Stimulated activated CD4-positive, alpha-beta T cell treated with anti-CD3 and anti-CD28 coated beads, Interleukin-12 subunit alpha, Interleukin-12 subunit beta, amount 100 ng/mL, for 48 hours (primary cell): ENCODE measurements around the gene EDEM2.
"Not testable (repeated sequence)": the region's sequence is repeated elsewhere in the genome, so short reads cannot be mapped to it uniquely, and the experiment has no call there.

ENCODE experiments used
- DNase-seq, 3 donors: peaks; one replicate each; pipeline ENCODE4 v3.0.0-alpha.2; 2020; ENCODE audit warnings: low read depth in 2 of 3, low spot score in 1 of 3

EDEM2 gene

DNA sequence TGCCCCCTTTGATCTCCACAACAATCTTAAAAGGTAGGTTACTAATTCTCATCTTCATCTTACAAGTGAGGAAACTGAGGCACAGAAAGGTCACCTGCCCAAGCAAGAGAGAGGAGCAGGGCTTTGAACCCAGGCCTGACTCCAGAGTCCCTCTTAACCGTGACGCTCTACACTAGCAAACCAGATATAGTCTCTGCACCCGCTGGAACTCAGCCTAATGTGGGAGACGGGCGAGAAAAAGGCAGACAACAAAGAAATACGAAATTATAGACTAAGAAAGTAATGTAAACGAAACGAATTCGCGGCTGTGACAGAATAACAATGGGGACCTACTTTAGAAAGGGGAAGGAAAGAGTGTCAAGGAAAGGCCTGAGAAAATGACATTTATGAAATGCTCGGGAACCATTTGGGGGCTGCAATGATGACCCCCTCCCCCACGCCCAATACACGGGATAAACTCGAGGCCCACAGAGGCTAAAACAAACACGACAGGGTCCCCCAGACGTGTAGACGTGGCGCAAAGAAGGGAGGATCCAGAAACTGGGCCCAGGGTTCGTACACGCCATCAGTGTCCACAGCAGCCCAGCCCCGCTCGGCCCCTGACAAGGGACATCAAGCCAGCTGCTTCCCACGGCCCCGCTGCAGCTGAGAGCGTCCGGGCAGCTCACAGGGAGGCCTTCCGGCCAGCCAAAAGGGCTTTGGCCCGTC is 55.2 kb downstream of the EDEM2 start:
- no peak for DNase-seq

- no peak for DNase-seq
Observed at GRCh38 chr20:35088231-35089145, 58.6 kb downstream of the EDEM2 start.

DNA sequence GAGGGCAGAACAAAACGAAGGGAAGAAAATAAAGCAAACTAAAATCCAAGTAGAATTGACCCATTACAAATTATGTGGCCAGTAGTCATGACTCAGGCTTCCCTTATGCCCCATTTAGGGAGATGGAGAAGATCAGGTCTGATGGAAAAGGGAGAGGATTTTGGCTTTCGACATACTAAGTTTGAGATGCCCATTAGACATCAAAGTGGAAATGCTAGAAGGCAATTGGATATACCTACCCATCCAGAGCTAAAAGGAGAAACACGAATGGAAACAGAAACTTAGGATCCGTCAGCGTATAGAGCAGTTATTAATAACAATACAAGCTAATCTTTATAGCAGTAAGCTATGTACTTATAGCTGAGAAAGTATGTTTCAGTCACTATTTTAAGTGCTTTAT is 59.3 kb downstream of the EDEM2 start:
- no peak for DNase-seq

GRCh38 chr20:35087355-35087754 is 59.8 kb downstream of the EDEM2 start:
- no peak for DNase-seq

- DNase-seq = no peak
Observed at GRCh38 chr20:35085477-35086225, 61.5 kb downstream of the EDEM2 start.

GRCh38 chr20:35084998-35085397 is 62.1 kb downstream of the EDEM2 start:
- no peak for DNase-seq

DNA sequence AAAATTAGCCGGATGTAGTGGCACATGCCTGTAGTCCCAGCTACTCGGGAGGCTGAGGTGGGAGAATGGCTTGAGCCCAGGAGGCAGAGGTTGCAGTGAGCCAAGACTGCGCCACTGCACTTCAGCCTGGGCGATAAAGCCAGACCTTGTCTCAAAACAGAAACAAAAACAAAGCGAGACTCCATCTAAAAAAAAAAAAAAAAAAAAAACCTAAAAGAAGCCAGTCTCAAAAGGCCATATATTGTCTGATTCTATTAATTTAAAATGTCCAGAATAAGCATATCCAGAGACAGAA is 66.8 kb downstream of the EDEM2 start:
- not testable (repeated sequence) for DNase-seq

GRCh38 chr20:35079472-35080347 is 67.4 kb downstream of the EDEM2 start:
- no peak for DNase-seq

GRCh38 chr20:35077872-35078271 is 69.3 kb downstream of the EDEM2 start:
- no peak for DNase-seq

GRCh38 chr20:35077341-35077740 is 69.8 kb downstream of the EDEM2 start:
- no peak for DNase-seq

DNA sequence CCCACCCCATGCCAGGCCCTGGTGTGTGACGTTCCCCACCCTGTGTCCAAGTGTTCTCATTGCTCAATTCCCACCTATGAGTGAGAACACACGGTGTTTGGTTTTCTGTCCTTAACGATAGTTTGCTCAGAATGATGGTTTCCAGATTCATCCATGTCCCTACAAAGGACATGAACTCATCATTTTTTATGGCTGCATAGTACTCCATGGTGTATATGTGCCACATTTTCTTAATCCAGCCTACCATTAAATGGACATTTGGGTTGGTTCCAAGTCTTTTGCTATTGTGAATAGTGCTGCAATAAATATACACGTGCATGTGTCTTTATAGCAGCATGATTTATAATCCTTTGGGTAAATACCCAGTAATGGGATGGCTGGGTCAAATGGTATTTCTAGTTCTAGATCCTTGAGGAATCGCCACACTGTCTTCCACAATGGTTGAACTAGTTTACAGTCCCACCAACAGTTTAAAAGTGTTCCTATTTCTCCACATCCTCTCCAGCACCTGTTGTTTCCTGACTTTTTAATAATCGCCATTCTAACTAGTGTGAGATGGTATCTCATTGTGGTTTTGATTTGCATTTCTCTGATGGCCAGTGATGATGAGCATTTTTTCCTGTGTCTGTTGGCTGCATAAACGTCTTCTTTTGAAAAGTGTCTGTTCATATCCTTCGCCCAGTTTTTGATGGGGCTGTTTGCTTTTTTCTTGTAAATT is 75.5 kb downstream of the EDEM2 start:
- not testable (repeated sequence) for DNase-seq

DNA sequence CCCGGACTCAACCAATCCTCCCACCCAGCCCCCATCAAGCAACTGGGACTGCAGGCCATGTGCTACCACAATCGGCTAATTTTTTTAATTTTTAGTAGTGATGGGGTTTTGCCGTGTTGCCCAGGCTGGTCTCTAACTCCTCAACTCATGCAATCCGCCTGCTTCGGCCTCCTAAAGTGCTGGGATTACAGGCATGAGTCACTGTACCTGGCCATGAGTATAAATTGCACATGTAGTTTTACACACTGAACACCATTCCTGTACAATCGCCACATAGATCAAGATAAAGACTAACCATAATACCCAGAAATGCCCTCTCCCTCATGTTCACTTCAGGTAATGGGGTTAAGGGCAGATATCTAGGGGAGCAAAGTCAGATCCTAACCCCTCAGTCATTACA is 80.9 kb downstream of the EDEM2 start:
- DNase-seq = no peak
